Liver (tissue), 9 donors: Measurements from ENCODE around the gene ATXN1. TPM values are rescaled to one million over a fixed set of nuclear protein-coding genes. Genes with fewer than 3 reads are reported as not detected.

Experiments used
- DNase-seq: peaks from one replicate; pipeline ENCODE4 v3.0.0-alpha.2; 2017; ENCODE audit warnings: low spot score
- H3K27ac ChIP-seq, 2 donors: one replicate each; pipeline ENCODE4 v1.7.0; 2013; ENCODE audit warnings: inconsistent platforms in 2 of 2, low read length in 2 of 2, control low read depth in 1 of 2, low read depth in 1 of 2, mild to moderate bottlenecking in 1 of 2
- H3K27me3 ChIP-seq, 4 donors: one replicate each; pipeline versions ENCODE4 v1.6.1 to v1.7.0; 2013; ENCODE audit warnings: low read length in 3 of 4, inconsistent platforms in 1 of 4, mild to moderate bottlenecking in 1 of 4, moderate library complexity in 1 of 4; ENCODE audit not compliant: control insufficient read depth in 4 of 4, insufficient read depth in 4 of 4
- H3K36me3 ChIP-seq, 4 donors: one replicate each; pipeline versions ENCODE4 v1.6.1 to v1.7.0; 2013; ENCODE audit warnings: low read length in 3 of 4, mild to moderate bottlenecking in 3 of 4, low read depth in 1 of 4, moderate library complexity in 1 of 4; ENCODE audit not compliant: control insufficient read depth in 4 of 4, insufficient read depth in 3 of 4
- H3K4me1 ChIP-seq, 4 donors: one replicate each; pipeline versions ENCODE4 v1.6.1 to v1.7.0; 2013; ENCODE audit warnings: low read length in 3 of 4, mild to moderate bottlenecking in 3 of 4, moderate library complexity in 1 of 4; ENCODE audit not compliant: control insufficient read depth in 4 of 4, insufficient read depth in 4 of 4
- H3K4me3 ChIP-seq, 3 donors: one replicate each; pipeline versions ENCODE4 v1.6.1 to v1.7.0; 2013; ENCODE audit warnings: low read length in 3 of 3, control low read depth in 1 of 3, low read depth in 1 of 3, mild to moderate bottlenecking in 1 of 3
- H3K9ac ChIP-seq, 2 donors: one replicate each; pipeline ENCODE4 v1.7.0; 2013; ENCODE audit warnings: low read length in 2 of 2, mild to moderate bottlenecking in 2 of 2, moderate library complexity in 2 of 2, control low read depth in 1 of 2, low read depth in 1 of 2
- H3K9me3 ChIP-seq, 4 donors: one replicate each; pipeline versions ENCODE4 v1.6.1 to v1.7.0; 2013; ENCODE audit warnings: low read length in 3 of 4; ENCODE audit not compliant: control insufficient read depth in 4 of 4
- ATF3 ChIP-seq: IDR thresholded peaks from 2 replicates; pipeline ENCODE4 v1.6.1; 2016; ENCODE audit warnings: antibody characterized with exemption
- CTCF ChIP-seq: fragments of 150-350 bp; IDR thresholded peaks from 2 replicates; pipeline ENCODE4 v1.5.1; 2017; ENCODE audit warnings: improper control_type of control experiment, low read depth, low read length; ENCODE audit not compliant: missing input control
- EGR1 ChIP-seq, 2 donors: IDR thresholded peaks; 2 replicates each; pipeline ENCODE4 v1.6.1; 2016 to 2018; ENCODE audit warnings: antibody characterized with exemption in 2 of 2, low read depth in 2 of 2
- FOXA1 ChIP-seq: IDR thresholded peaks from 2 replicates; pipeline ENCODE4 v1.6.1; 2016; ENCODE audit warnings: antibody characterized with exemption
- FOXA2 ChIP-seq: IDR thresholded peaks from 2 replicates; pipeline ENCODE4 v1.6.1; 2016; ENCODE audit warnings: antibody characterized with exemption
- GABPA ChIP-seq, 2 donors: IDR thresholded peaks in 1 of 2; conservative IDR thresholded peaks in 1 of 2; 2 replicates each; pipeline ENCODE4 v1.6.1; 2016; ENCODE audit warnings: antibody characterized with exemption in 2 of 2, mild to moderate bottlenecking in 1 of 2, moderate library complexity in 1 of 2
- HNF4A ChIP-seq, 2 donors: conservative IDR thresholded peaks; 2 replicates each; pipeline ENCODE4 v1.6.1; 2016; ENCODE audit warnings: antibody characterized with exemption in 2 of 2, mild to moderate bottlenecking in 2 of 2
- HNF4G ChIP-seq: IDR thresholded peaks from 2 replicates; pipeline ENCODE4 v1.6.1; 2016; ENCODE audit warnings: antibody characterized with exemption
- JUND ChIP-seq, 2 donors: IDR thresholded peaks; 2 replicates each; pipeline ENCODE4 v1.6.1; 2016; ENCODE audit warnings: antibody characterized with exemption in 2 of 2
- MAX ChIP-seq: IDR thresholded peaks from 2 replicates; pipeline ENCODE4 v1.6.1; 2016; ENCODE audit warnings: antibody characterized with exemption
- NR2F2 ChIP-seq: IDR thresholded peaks from 2 replicates; pipeline ENCODE4 v1.6.1; 2016; ENCODE audit warnings: antibody characterized with exemption
- RAD21 ChIP-seq, 2 donors: IDR thresholded peaks; 2 replicates each; pipeline ENCODE4 v1.6.1; 2016; ENCODE audit warnings: antibody characterized with exemption in 2 of 2, mild to moderate bottlenecking in 2 of 2
- REST ChIP-seq: IDR thresholded peaks from 2 replicates; pipeline ENCODE4 v1.6.1; 2016; ENCODE audit warnings: antibody characterized with exemption, mild to moderate bottlenecking
- RXRA ChIP-seq, 2 donors: IDR thresholded peaks; 2 replicates each; pipeline ENCODE4 v1.6.1; 2017 to 2018; ENCODE audit warnings: antibody characterized with exemption in 2 of 2, mild to moderate bottlenecking in 1 of 2
- SP1 ChIP-seq: IDR thresholded peaks from 2 replicates; pipeline ENCODE4 v1.6.1; 2018; ENCODE audit warnings: antibody characterized with exemption, mild to moderate bottlenecking
- TAF1 ChIP-seq: conservative IDR thresholded peaks from 2 replicates; pipeline ENCODE4 v1.6.1; 2016; ENCODE audit warnings: antibody characterized with exemption, mild to moderate bottlenecking
- YY1 ChIP-seq: IDR thresholded peaks from 2 replicates; pipeline ENCODE4 v1.6.1; 2016; ENCODE audit warnings: antibody characterized with exemption, mild to moderate bottlenecking
- ZBTB33 ChIP-seq: IDR thresholded peaks from 2 replicates; pipeline ENCODE4 v1.6.1; 2016; ENCODE audit warnings: antibody characterized with exemption
- WGBS: extraction: QIAGEN DNeasy Blood & Tissue Kit; methylation state at CpG from one replicate; pipeline ENCODE4 v1.1.7; 2013; 5-methylcytosine and 5-hydroxymethylcytosine counted together
- polyA plus RNA-seq, 2 donors: library from polyadenylated mRNA; stranded (reverse) in 1 of 2; unstranded in 1 of 2; fragments of 200-250 nt in 1 of 2; fragments of >200 nt in 1 of 2; fragmentation: Nextera tagmentation in 1 of 2; extraction: Ambion mirVana in 1 of 2; gene quantifications; one replicate each; pipeline versions ENCODE4 v1.2.1 to v1.2.3, GENCODE V29; 2013 to 2015
- total RNA-seq, 2 donors: library from RNA; depleted of rRNA; stranded (reverse); fragments of >200 nt; gene quantifications; one replicate each; pipeline ENCODE4 v1.2.3, GENCODE V29; 2014
- donor health status: healthy.
- donor health status: healthy.
- donor health status: healthy.
- donor health status: healthy.
- donor health status: healthy.

The ATXN1 gene
- total and polyA plus RNA-seq, 4 donors: 4.3 to 29.7 (median 8.2) TPM

- TF ChIP-seq CTCF: no peak
- TF ChIP-seq REST: no peak
- TF ChIP-seq EGR1 (IDR thresholded peaks at IDR 0.05; ENCODE audit: low read depth in 2 of 2): no peak
- no peak for TF ChIP-seq GABPA (IDR thresholded peaks at IDR 0.05 in 1 of 2, conservative IDR thresholded peaks at IDR 0.05 in 1 of 2)
- no peak for TF ChIP-seq NR2F2
- no peak for TF ChIP-seq ATF3
- no peak for TF ChIP-seq JUND (IDR thresholded peaks at IDR 0.05)
- TF ChIP-seq MAX: no peak
- no peak for TF ChIP-seq FOXA2
- TF ChIP-seq ZBTB33: no peak
- TF ChIP-seq HNF4G: no peak
- DNase-seq: no peak
Measured at GRCh38 chr6:16721977-16722376, 39.3 kb downstream of the ATXN1 start.

GRCh38 chr6:16720861-16721260 lies 40.4 kb downstream of the ATXN1 start:
- no peaks in the 10 kb centered on the region for H3K9me3 ChIP-seq
- 97% methylated on average over 4 of the region's 4 CpGs for WGBS
- H3K4me3 ChIP-seq: no peak overlapping the region
- no peaks in the 10 kb centered on the region for H3K27me3 ChIP-seq
- DNase-seq: no peak
- peaks cover 0 to 21% (median 4%) of the 10 kb centered on the region in 4 donors for H3K4me1 ChIP-seq
- no peak overlapping the region for H3K9ac ChIP-seq
- peaks cover 0 to 6% (median 2%) of the 10 kb centered on the region in 4 donors for H3K36me3 ChIP-seq
- TF ChIP-seq HNF4G (no peak), HNF4A (conservative IDR thresholded peaks at IDR 0.05) (no peak), FOXA2 (no peak), RXRA (IDR thresholded peaks at IDR 0.05) (no peak), NR2F2 (no peak), ZBTB33 (no peak), TAF1 (no peak), JUND (IDR thresholded peaks at IDR 0.05) (no peak), FOXA1 (no peak), SP1 (no peak), CTCF (no peak), MAX (no peak), YY1 (no peak), GABPA (IDR thresholded peaks at IDR 0.05 in 1 of 2, conservative IDR thresholded peaks at IDR 0.05 in 1 of 2) (no peak), EGR1 (IDR thresholded peaks at IDR 0.05; ENCODE audit: low read depth in 2 of 2) (no peak), RAD21 (IDR thresholded peaks at IDR 0.05) (no peak)
- no peak overlapping the region for H3K27ac ChIP-seq

More at GRCh38 chr6:16721977-16722376, 39.3 kb downstream of the ATXN1 start:
- H3K27ac ChIP-seq: no peak overlapping the region
- H3K36me3 ChIP-seq: peaks cover 0 to 6% (median 2%) of the 10 kb centered on the region in 4 donors
- 86% methylated on average over 5 of the region's 5 CpGs for WGBS
- no peaks in the 10 kb centered on the region for H3K9me3 ChIP-seq
- H3K9ac ChIP-seq: no peak overlapping the region
- no peak overlapping the region for H3K4me3 ChIP-seq
- H3K27me3 ChIP-seq: no peaks in the 10 kb centered on the region
- H3K4me1 ChIP-seq: peaks cover 0 to 24% (median 5%) of the 10 kb centered on the region in 4 donors
